ENCODE results near the gene MRC2.
A peak's percentile ranks its signal among the peaks of the same experiment; 100 is the strongest.

The MRC2 gene

DNA sequence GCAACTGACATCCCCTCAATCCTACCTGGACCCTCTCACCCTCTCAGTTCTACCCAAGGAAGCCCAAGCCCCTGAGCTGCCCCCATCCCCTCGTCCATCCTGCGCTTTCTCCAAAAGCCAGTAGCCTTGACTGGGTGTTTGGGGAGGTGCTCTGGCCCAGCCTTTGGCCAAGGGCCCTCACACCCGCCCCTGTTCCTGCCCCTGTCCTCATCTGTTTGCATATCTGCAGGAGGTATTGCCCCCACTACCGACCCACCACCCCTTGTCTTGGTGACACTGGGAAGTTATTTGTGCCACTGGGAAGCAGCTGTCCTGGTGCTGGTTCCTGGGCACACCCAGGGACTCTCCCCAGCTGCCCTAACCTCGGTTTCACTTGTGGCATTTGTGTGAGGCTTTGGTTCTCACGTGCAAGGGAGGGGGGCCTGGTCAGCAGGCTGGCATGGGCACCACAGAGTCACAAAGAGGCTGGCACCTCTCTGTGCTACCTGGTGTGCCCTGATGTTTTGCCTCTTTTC is 75.3 kb downstream of the MRC2 start:
- no peak for DNase-seq

DNA sequence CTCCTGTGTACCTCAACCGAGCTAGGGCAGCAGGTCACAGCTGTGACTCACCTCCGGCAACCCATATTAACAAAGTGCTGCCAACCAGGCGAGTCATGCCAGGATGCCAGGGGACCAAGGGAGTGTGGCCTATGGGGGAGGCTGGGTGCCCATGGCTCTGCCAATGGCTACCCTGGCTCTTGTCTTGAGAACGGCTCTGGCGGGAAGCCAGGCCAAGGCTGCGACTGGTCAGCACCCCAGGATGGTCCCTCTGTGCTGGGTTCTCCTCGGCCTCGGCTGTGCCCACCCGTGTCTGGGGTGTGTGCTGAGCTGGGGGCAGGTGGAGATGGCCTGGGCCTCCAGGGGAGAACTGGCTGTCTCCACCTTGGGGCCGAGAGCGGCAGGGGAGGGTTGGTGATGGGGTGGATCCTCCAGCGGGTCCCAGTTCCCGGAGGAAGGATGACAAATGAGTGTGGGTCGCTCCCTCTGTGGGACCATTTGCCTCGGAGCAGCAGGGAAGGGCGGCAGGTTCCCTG is 75.8 kb downstream of the MRC2 start:
- DNase-seq: no peak

DNA sequence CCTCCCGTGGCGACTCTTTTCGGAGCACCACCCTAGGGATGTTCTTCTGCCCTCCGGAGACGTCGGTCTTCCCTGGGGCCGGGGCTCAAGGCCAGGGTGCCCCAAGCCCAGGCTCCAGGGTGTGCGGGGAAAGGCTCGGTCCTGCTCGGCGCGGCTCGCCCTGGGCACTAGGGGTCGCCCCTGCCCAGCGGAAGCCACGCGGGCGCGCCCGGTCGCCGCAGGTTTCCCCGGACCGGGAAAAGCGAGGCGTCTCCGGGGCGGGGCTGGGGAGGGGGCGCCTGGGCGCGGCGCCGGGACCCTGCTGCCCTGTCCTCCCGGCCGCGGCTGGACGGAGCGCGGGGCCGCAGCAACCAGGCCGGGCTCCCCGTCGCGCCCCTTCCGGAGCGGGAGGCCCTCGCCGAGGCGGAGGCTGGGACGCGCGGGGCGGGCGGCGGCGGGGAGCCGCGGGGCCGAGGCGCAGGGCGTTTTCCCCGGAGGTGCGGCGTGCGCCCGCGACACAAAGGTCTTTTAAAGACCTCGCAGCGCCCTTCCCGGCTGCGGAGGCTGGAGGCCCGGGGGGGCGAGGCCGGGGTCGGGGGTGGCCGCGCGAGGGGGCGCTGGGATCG is 76.4 kb downstream of the MRC2 start:
- DNase-seq: peak; percentile 51

DNA sequence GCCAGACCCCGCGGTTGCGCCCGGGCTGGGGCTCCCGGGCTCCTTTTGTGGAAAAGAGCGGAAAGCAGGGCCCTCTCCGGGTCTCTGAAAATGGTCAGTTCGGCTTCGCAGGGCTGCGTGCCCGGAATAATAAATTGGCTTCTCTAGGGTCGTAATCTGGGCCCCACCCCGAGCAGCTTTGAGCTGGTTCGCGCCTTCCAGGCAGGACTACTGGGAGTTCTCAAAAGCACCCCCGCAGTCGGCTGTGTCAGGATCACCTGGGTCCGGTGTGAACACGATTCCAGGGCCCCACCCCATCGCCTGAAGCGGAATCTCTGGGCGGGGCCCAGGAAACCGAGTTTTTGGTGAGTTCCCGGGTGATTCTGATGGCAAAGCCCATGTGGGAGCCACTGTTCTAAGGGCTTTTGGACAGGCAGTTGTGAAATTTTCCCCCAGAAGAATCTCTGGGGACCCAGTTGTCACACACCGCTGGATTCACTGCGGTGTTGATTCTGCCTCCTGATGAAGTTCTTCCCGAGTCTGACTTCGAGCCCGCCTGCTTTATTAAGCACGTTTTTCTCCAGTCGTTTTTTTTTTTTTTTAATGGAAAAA is 77.0 kb downstream of the MRC2 start:
- DNase-seq: no peak

DNA sequence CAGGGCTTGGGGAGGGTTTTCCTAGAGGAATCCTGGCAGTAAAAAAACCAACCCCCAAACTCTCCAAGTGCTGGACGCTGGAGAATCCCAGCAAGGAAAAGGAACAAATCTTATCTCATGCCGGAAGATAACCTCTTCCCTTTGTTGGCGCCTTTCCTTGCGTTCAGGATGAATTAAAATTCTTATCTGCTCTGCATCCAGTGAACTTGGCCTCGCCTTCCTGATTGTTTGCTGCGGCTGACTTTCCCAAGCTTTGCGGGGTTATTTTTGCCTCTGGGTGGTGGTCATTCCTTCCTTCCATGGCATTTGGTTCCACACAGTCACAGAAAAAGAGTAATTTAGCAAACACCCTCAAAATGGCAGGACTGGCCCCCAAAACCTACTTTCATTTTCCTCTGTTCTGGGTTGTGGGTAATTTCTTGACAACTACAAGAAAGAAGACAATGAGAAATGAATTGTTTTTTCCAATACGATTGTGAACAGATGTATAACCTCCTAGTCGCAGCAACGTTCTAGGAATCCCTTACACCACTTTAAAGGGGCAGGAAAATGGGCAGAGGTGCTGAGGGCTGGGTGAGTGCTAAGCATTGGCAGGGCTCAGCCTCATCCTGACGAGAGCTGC is 77.8 kb downstream of the MRC2 start:
- no peak for DNase-seq

DNA sequence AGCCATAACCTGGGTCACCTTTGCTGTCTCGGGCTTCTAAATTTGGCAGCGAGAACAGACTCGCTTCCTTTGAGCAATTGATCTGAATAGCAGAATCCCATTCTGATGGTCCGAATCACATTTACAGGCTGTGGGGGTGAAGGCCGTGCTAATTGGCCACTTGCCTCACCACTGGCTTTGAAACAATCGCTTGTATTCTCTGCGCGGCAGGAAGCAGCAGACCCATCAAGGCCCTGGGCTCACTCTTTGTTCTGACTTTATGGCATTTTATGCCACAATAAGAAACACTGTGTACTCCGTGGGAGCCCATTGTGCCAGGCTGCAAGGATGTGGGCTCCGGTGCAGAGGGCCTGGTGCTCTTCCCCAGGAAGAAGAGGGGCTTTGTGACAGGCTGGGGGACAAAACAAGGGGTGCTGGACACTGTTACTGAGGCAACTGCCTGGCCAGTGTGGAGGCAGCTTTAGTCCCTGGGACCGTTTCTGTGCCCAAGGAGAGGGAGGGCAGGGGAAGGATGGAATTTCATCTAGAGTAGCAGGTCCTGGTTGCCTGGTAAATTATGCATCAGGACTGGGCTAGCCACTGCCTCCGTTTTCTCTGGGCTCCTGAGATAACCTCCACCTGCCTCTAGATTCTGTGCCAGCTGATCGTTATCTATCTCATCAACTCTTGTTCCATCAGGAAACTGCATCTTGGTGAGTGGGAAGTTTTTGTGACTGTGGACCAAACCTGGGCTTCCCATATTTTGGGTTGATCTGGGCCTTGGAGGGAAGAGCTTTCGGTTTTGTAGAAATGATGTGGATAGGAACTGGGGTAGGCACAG is 78.5 kb downstream of the MRC2 start:
- DNase-seq: no peak

DNA sequence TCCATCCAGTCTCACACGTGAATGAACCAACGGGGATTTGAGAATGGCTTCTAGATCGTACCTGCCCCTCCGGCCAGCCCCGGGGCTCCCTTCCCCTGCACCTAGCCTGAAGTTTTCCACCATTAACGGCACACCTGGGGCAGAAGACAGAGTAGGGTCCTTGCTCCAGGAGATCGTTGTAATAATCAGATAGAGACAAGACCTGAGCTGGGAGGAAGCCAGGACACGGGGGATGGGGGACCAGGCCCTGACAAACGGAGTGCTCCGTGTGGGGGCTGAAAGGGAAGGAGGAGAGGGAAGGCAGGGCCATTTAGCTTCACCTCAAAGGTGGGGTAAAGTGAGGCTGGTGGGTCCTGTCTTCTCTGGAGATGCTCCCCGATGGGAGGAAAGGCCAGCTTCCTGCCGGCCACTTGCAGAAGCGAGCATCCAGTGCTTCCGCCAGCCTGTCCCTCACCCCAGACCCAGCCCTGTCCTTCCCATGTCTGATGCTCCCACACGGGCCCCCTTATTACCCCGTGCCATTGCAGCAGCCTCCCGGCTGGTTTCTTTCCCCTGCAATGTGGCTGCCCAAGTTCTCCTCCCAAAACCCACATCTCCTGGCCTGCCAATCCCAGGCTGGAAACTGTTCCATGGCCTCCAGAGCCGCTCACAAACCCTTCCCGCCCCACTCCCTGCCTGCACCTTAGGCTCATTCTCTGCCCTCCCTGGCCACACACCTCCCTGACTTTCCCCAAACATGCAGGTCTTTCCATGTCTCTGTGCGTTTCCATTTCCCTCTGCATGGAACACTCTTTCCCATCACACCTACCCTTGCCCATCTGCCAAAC is 79.3 kb downstream of the MRC2 start:
- DNase-seq: no peak

DNA sequence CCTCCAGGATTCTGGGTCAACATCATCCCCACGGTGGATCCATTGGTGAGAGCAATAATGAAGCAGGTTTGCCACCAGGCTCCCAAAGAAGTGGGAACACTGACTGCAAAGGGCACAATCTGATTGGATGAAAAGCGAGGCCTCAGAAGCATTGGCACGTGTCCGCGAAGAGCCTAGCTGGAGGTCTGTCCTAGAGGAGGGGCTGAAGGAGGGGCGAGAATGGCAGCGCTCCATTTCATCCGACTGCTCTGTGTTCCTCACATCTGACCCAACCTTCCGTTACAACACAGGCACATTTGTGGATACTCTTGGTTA is 79.9 kb downstream of the MRC2 start:
- DNase-seq: no peak

DNA sequence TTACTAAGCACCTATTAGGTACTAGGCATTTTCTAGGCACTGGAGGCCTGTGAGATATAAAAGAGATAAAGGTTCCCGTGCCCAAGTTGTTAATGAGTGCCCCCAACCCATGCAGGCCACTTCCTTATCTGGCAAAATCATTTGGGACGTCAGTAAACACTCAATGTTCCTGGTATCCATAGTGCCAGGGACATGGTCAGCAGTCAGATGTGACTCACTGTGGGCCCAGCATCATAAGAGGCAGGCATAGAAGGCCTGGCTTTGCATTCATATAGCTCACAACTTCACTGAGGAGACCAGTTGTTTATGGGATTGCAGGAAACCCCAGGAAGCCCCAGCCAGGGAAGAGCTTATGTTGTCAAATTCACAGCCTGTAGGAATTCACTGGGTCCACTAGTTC is 81.1 kb downstream of the MRC2 start:
- no peak for DNase-seq

DNA sequence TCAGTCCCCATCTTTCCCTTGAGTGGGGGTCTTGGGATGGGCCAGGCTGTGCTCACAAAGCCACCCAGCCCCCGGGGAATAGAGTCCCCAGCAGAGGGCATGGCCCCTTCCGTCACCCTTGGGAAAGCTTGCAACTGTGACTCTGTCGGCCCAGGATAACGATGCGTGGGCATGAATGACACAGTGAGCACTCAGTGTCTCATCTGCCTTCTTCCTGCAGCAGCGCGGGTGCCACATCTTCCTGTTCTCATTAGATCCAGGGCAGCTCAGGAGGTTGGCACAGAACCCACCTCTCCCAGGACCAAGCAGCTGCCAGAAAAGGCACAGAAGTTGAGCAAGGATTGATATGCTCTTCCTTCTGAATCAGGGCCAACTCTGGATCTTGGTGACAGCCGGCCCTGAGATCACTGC is 84.7 kb downstream of the MRC2 start:
- DNase-seq: no peak

DNA sequence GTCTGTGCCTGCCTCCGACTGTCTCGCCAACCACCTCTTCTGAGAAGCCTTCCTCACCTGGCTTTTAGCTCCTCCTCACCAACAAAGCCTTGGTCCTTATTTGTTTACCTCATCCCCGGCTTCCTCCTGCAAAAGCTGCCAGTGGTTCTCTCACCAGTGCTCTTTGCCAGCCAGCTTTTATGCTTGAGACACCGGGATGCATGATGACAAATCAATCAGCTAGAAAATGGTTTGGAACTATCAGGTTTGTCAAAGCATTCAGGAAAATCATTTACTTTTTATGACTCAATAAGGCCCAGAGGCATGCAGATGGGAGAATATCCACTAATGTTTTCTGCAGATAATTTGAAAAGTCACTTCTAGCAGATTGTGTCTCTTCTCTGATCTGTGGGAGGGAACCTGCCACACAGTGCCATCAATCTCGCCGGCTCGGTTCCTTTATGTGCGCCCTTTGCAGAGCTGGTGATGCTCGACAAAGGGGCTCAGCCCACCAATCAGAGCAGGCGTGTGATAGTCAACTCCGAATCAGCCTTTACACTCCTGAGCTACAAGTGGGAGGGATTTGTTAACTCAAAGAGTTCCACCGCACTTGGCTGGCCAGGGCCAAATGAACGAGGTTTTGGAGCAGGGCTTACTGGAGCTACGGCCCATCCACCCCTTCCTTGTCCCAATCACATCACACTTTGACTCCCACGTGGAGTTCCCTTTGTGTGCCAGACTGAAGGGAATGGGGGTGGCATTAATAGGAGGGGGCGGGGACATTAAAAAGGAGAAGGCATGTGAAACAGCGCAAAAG is 85.8 kb downstream of the MRC2 start:
- no peak for DNase-seq

DNA sequence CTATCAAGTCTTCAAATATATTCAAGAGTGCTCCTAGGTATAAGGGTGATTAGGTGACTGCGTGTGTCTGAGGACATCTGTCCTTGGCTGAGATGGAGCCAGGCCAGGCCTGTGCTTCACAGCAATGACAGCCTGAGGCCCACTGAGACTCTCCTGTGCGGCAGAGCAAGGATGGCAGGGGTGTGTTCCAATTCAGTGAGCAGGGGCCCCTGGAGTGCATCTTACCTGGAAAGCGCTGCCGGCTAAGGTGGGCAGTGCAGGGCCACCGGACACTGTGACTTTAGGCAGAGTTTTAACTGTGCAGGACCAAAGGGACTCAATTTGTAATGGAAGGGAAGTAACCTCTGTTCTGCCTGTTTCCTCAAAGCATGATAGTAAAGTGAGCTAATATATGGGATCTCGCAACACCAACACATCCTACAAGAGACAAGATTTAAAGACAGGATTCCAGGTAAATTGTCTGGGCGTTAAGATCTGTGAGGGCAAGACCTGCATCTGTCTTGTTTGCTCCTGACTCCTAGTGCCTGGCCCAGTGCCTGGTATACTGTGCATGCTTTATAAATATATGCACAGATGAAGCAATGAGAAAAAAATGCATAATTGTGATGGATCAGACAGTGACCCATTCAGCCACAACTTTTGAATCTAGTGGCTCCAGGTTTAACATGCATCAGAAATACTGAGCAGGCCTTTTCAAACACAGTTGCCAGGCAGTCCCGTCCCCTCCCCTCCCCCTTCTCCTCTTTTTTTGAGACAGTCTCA is 86.7 kb downstream of the MRC2 start:
- no peak for DNase-seq

DNA sequence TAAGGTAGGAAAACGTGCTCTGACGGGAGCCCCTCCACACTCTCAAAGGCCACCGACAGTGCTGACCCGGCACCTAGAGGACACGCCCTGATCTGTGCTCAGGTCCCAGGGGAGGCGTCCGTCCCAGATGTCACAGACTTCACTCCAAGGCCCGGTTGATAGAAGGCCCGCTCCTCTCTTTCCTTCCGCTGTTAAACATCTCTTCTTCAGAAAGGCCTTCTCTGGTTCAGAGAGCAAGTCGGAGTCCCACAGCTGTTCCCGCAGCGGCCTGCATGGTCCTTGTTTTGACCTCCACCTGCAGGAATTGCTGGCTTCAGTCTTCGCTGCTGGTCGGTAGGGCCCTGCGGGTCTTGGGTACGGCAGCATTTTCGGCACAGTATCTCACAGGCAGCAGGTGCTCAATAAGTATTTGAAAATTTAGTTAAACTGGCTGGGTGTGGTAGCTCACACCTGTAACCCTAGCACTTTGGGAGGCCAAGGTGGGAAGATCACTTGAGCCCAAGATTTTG is 88.5 kb downstream of the MRC2 start:
- no peak for DNase-seq

DNA sequence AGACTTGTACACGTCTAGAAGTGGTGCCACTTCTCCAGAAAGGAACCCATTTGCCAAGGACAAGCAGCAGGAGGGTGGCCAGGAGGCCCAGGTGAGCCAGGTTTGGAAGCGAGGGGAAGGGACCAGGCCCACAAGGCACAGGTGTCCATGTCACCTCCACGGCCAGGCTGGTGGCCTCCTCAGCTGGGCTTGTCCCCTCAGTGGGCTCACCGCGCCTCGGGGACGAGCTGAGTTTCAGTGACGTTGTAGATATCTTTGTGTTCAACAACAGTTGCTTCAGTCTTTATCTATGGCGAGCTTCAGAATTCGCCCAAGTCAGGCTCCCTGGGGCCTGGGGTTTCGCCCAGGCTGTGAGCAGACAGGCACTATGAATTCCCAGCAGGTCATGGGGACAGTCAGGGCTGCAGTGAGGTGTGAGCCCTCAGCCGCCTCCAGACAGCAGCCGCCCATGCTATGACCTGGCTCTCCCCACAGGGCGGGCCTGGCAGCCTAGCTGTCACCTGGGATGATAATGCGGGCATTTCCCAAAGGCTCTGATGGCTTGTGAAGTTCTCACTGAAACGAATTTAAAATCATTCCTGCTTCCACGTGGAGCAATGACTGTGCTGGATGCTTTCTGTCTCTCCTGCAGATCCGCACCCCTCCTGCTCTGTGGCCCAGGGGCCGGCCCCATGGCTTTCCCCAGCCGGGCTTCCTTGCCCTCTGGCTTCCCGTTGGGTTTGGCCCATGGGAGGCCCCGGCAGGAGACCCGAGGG is 89.5 kb downstream of the MRC2 start:
- no peak for DNase-seq

DNA sequence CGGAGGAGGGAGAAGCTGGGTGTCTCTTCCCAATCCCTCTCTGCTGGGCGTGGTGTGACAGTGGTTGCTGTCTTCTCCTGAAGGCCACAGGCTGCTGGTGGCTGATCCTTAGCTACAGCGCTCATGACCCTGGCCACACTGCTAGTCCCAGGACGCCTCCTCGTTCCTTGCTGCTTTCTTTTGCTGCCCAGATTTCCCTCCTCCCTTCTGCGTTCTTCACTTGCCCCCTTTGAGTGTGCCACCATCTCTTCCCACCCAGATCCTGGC is 90.1 kb downstream of the MRC2 start:
- DNase-seq: no peak

DNA sequence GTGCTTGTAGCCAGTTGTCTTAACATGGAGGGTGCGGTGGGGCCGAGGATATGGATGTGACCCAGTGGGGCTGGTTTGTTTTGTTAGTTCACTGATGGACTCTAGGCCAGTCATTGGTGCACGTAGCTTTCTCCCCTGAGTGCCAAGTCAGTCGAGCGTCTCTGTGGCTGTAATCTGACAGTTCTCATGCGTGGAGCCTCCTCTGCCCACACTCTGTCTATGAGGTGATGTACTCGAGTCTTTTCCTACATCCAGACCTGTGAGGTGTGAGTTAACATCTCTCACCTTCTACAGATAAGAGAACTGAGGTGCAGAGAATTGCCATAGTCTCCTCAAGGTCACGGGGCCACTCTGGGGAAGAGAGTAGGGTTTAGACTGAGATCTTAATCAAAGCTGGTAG is 90.4 kb downstream of the MRC2 start:
- DNase-seq: no peak

DNA sequence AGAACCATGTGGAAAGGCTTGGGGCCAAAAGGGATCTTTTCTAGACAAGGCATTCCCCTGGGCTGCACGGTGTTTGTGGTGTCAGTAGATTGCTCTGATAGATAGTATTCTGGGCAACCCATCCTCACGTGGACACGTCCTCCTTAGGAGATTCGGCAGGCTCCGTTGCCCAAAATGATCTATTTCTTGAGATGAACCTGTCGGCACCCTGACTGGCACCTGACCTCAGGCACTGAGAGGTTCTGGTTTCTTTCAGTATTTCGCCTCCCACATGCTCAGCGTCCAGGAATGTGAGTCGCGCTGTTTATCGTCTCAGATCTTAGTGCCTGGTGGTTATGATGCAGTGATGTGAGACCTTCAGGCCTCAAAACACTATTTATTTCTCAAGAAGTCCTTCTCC is 91.0 kb downstream of the MRC2 start:
- DNase-seq: no peak

DNA sequence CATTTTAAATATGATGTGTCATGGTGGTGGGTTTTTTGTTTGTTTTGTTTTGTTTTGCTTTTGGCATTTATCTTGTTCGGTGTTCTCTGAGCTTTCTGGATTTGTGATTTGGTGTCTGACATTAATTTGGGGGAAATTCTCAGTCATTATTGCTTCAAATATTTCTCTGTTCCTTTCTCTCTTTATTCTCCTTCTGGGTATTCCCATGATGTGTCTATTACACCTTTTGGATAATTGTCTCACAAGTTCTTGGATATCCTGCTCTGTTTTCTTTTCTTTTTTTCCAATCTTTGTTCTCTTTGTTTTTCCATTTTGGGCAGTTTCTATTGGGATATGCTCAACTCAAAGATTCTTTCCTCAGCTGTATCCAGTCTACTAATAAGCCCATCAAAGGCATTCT is 92.1 kb downstream of the MRC2 start:
- DNase-seq: no peak

DNA sequence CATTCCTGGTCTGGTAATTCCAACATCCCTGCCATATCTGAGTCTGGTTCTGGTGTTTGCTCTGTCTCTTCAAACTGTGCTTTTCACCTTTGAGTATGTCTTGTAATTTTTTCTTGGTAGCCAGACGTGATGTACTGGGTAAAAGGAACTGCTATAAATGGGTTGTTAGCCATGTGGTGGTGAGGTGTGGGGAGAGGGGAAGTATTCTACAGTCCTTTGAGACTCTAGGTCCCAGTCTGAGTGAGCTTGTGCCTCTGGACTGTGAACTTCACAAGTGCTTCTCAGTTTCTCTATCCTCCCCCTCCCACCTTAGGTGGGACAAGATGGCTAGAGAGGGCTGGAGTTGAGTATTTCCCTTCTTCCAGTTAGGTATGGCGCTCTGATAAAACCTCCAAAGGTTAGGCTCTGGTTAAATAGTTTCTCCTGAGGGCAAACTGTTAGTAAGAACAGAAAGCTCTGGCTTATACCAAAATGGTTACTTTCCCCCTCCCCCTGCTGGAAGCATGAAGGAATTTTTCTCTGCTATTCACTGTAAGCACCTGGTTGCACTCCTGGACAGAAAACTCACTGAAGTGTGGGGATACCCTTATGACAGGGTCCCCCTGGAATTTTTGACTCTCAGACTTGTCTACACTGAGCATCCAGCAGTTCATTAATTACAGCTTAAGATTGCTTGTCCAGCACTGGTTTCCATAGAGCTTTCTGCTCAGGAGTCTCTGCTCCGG is 92.8 kb downstream of the MRC2 start:
- no peak for DNase-seq

DNA sequence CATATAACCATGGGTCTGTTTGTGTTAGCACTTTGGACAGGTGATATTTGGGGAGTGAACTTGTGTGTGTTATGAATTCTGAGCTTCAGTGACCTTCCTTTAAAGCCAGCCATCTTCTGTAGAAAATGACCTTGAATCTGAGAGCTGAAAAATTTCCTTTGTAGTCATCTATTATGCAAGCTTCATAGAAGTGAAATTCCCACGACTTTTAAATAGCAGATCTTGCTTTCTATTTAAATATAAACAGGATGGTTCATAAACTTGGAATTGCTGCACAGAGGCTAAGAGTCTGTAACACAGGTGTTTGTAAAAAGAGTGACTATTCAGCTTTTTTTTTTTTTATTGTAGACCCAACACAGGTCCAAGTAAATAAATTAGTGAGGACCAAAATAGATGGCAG is 95.2 kb downstream of the MRC2 start:
- DNase-seq: no peak

Measured in effector CD8-positive, alpha-beta T cell (primary cell).